Measurements from ENCODE around the gene BLNK. TPM values are rescaled to one million over a fixed set of nuclear protein-coding genes. Genes with fewer than 3 reads are reported as not detected.

BLNK gene
- polyA plus RNA-seq, 1 of the 3 experiments (the other 2 are of a cell fraction): not detected

DNA sequence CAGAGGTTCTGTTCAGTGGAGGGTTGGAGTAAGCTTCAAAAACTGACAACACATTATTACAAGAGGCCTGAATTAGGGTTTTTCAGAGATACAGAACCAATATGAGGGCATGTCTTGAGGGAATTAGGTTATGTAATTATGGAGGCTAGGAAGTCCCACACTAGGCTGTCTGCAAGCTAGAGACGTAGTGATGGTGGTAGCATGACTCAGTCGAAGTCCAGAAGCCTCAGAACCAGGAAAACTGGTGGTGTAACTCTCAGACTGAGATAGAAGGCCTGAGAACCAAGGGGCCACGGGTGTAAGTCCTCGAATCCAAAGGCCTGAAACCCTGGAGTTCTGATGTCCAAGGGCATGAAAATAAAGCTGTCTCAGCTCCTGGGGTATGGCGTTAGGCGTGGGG is 105.6 kb downstream of the BLNK start:
- no peaks in the 10 kb centered on the region for H3K9me3 ChIP-seq
- H3K27ac ChIP-seq (ENCODE audit: low read depth in 2 of 2, low read length in 1 of 2): no peak overlapping the region
- H3K4me1 ChIP-seq (ENCODE audit: control insufficient read depth in 1 of 2, insufficient read depth in 2 of 2, low read depth in 1 of 2, low read length in 1 of 2): no peaks in the 10 kb centered on the region
- no peak for DNase-seq
- ChIA-PET CTCF (interaction anchor here (1.6 kb wide), 1 partner anchor 149 kb away, joined by 5 read pairs; no protein-coding TSS in a partner anchor), POLR2A (no interaction called here)
- WGBS (ENCODE audit: low lambda C conversion rate): 95% methylated on average over 6 of the region's 6 CpGs
- no peaks in the 10 kb centered on the region for H3F3A ChIP-seq (replicated peaks; ENCODE audit: insufficient read depth)
- no peaks in the 10 kb centered on the region for H3K27me3 ChIP-seq (ENCODE audit: insufficient read depth)
- peaks cover 7% of the 10 kb centered on the region in 2 experiments for H3K36me3 ChIP-seq (replicated peaks in 1 of 2; ENCODE audit: control insufficient read depth in 1 of 2, insufficient read depth in 2 of 2, low read length in 1 of 2)
- H2AFZ ChIP-seq (ENCODE audit: low read depth): no peak overlapping the region
- H3K4me3 ChIP-seq (ENCODE audit: low read depth in 2 of 2, low read length in 1 of 2): no peak overlapping the region
- no peaks in the 10 kb centered on the region for H3K79me2 ChIP-seq (ENCODE audit: insufficient read depth)
- no peaks in the 10 kb centered on the region for H4K20me1 ChIP-seq (ENCODE audit: insufficient read depth)
- no peak overlapping the region for H3K9ac ChIP-seq
- H3K9me2 ChIP-seq: no peaks in the 10 kb centered on the region
- H3K4me2 ChIP-seq: no peak overlapping the region
- TF ChIP-seq FOXM1 (IDR thresholded peaks at IDR 0.05; ENCODE audit: low read depth) (no peak), RXRA (IDR thresholded peaks at IDR 0.05; ENCODE audit: borderline replicate concordance, low read depth) (no peak)

- Histone ChIP-seq H3F3A (replicated peaks; ENCODE audit: insufficient read depth) (no peaks in the 10 kb centered on the region), H4K20me1 (ENCODE audit: insufficient read depth) (no peaks in the 10 kb centered on the region), H3K79me2 (ENCODE audit: insufficient read depth) (no peaks in the 10 kb centered on the region), H3K4me2 (no peak overlapping the region), H3K36me3 (replicated peaks in 1 of 2; ENCODE audit: control insufficient read depth in 1 of 2, insufficient read depth in 2 of 2, low read length in 1 of 2) (peaks cover 22 to 51% of the 10 kb centered on the region in 2 experiments), H3K9me2 (no peaks in the 10 kb centered on the region), H3K4me3 (ENCODE audit: low read depth in 2 of 2, low read length in 1 of 2) (no peak overlapping the region), H3K9me3 (no peaks in the 10 kb centered on the region), H3K4me1 (ENCODE audit: control insufficient read depth in 1 of 2, insufficient read depth in 2 of 2, low read depth in 1 of 2, low read length in 1 of 2) (no peaks in the 10 kb centered on the region), H2AFZ (ENCODE audit: low read depth) (no peak overlapping the region), H3K27me3 (ENCODE audit: insufficient read depth) (no peaks in the 10 kb centered on the region), H3K27ac (ENCODE audit: low read depth in 2 of 2, low read length in 1 of 2) (no peak overlapping the region), H3K9ac (no peak overlapping the region)
- 67% methylated on average over 1 of the region's 1 CpG for WGBS (ENCODE audit: low lambda C conversion rate)
- TF ChIP-seq TEAD4 (IDR thresholded peaks at IDR 0.05; ENCODE audit: borderline replicate concordance, insufficient read depth) (no peak), RCOR1 (IDR thresholded peaks at IDR 0.05; ENCODE audit: low read length) (no peak), IRF3 (IDR thresholded peaks at IDR 0.05; ENCODE audit: low read depth, low read length) (no peak), NFIC (IDR thresholded peaks at IDR 0.05; ENCODE audit: borderline replicate concordance) (no peak), GATA2 (CRISPR knock-in tag; IDR thresholded peaks at IDR 0.05) (no peak), ELF1 (IDR thresholded peaks at IDR 0.05) (no peak)
- TF ChIP-seq, protein P1, sequence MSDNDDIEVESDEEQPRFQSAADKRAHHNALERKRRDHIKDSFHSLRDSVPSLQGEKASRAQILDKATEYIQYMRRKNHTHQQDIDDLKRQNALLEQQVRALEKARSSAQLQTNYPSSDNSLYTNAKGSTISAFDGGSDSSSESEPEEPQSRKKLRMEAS (IDR thresholded peaks at IDR 0.05; ENCODE audit: low read depth): no peak
- POLR2A ChIA-PET: no interaction called here
- no peak for DNase-seq
- CTCF ChIA-PET: no interaction called here
Observed at GRCh38 chr10:96153070-96153469, 118.3 kb downstream of the BLNK start.

GRCh38 chr10:96152437-96152836 is 118.9 kb downstream of the BLNK start:
- ChIA-PET CTCF (interaction anchor here (0.6 kb wide), 1 partner anchor 1027 kb away, joined by 3 read pairs; no protein-coding TSS in a partner anchor), POLR2A (no interaction called here)
- 94% methylated on average over 4 of the region's 4 CpGs for WGBS (ENCODE audit: low lambda C conversion rate)
- H3K9me2 ChIP-seq: no peaks in the 10 kb centered on the region
- peaks cover 16 to 45% of the 10 kb centered on the region in 2 experiments for H3K36me3 ChIP-seq (replicated peaks in 1 of 2; ENCODE audit: control insufficient read depth in 1 of 2, insufficient read depth in 2 of 2, low read length in 1 of 2)
- H3F3A ChIP-seq (replicated peaks; ENCODE audit: insufficient read depth): no peaks in the 10 kb centered on the region
- H3K79me2 ChIP-seq (ENCODE audit: insufficient read depth): no peaks in the 10 kb centered on the region
- no peak overlapping the region for H3K4me2 ChIP-seq
- H3K4me3 ChIP-seq (ENCODE audit: low read depth in 2 of 2, low read length in 1 of 2): no peak overlapping the region
- no peaks in the 10 kb centered on the region for H3K9me3 ChIP-seq
- no peak overlapping the region for H3K9ac ChIP-seq
- no peak overlapping the region for H2AFZ ChIP-seq (ENCODE audit: low read depth)
- H4K20me1 ChIP-seq (ENCODE audit: insufficient read depth): no peaks in the 10 kb centered on the region
- no peaks in the 10 kb centered on the region for H3K27me3 ChIP-seq (ENCODE audit: insufficient read depth)
- H3K4me1 ChIP-seq (ENCODE audit: control insufficient read depth in 1 of 2, insufficient read depth in 2 of 2, low read depth in 1 of 2, low read length in 1 of 2): no peaks in the 10 kb centered on the region
- H3K27ac ChIP-seq (ENCODE audit: low read depth in 2 of 2, low read length in 1 of 2): no peak overlapping the region
- DNase-seq: no peak
- TF ChIP-seq TAF1 (IDR thresholded peaks at IDR 0.05; ENCODE audit: borderline replicate concordance, low read depth, low read length): no peak
- no peak for TF ChIP-seq TCF12 (IDR thresholded peaks at IDR 0.05)
- TF ChIP-seq FOXJ3 (CRISPR knock-in tag; IDR thresholded peaks at IDR 0.05): no peak
- TF ChIP-seq, protein P2, sequence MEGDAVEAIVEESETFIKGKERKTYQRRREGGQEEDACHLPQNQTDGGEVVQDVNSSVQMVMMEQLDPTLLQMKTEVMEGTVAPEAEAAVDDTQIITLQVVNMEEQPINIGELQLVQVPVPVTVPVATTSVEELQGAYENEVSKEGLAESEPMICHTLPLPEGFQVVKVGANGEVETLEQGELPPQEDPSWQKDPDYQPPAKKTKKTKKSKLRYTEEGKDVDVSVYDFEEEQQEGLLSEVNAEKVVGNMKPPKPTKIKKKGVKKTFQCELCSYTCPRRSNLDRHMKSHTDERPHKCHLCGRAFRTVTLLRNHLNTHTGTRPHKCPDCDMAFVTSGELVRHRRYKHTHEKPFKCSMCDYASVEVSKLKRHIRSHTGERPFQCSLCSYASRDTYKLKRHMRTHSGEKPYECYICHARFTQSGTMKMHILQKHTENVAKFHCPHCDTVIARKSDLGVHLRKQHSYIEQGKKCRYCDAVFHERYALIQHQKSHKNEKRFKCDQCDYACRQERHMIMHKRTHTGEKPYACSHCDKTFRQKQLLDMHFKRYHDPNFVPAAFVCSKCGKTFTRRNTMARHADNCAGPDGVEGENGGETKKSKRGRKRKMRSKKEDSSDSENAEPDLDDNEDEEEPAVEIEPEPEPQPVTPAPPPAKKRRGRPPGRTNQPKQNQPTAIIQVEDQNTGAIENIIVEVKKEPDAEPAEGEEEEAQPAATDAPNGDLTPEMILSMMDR (IDR thresholded peaks at IDR 0.05): no peak
- no peak for TF ChIP-seq REST (IDR thresholded peaks at IDR 0.05; ENCODE audit: low read depth, low read length)
- no peak for TF ChIP-seq SMC3 (IDR thresholded peaks at IDR 0.05; ENCODE audit: low read depth, low read length)
- TF ChIP-seq, protein P1 (IDR thresholded peaks at IDR 0.05; ENCODE audit: low read depth): no peak
- no peak for TF ChIP-seq RXRA (IDR thresholded peaks at IDR 0.05; ENCODE audit: borderline replicate concordance, low read depth)
- TF ChIP-seq YY1 (IDR thresholded peaks at IDR 0.05; ENCODE audit: low read depth): no peak
- no peak for TF ChIP-seq GATA2 (CRISPR knock-in tag; IDR thresholded peaks at IDR 0.05)

All from SK-N-SH (cell line).